Spinal cord (tissue), 10 donors: ENCODE data around the gene MYRIP. TPM values are rescaled to one million over a fixed set of nuclear protein-coding genes. Genes with fewer than 3 reads are reported as not detected.

Source experiments
- DNase-seq, 6 donors: peaks; one replicate each; pipeline versions ENCODE4 v3.0.0 to v3.0.0-alpha.2; 2013 to 2015; ENCODE audit warnings: low spot score in 6 of 6, low read depth in 4 of 6
- H3K27ac ChIP-seq: one replicate; pipeline ENCODE4 v1.5.1; 2013; ENCODE audit warnings: low read depth, low read length, control low read depth
- H3K27me3 ChIP-seq: one replicate; pipeline ENCODE4 v1.6.1; 2013; ENCODE audit warnings: low read length; ENCODE audit not compliant: control insufficient read depth, insufficient read depth
- H3K36me3 ChIP-seq: one replicate; pipeline ENCODE4 v1.6.1; 2013; ENCODE audit warnings: low read length; ENCODE audit not compliant: control insufficient read depth, insufficient read depth
- H3K4me1 ChIP-seq: one replicate; pipeline ENCODE4 v1.6.1; 2013; ENCODE audit warnings: low read length; ENCODE audit not compliant: control insufficient read depth, insufficient read depth
- H3K4me3 ChIP-seq: one replicate; pipeline ENCODE4 v1.5.1; 2013; ENCODE audit warnings: low read depth, low read length, control low read depth
- H3K9me3 ChIP-seq: one replicate; pipeline ENCODE4 v1.6.1; 2013; ENCODE audit warnings: low read length; ENCODE audit not compliant: control insufficient read depth, insufficient read depth
- WGBS: methylation state at CpG from one replicate; pipeline ENCODE4 v1.1.5; 2013; ENCODE audit warnings: missing lambda C conversion rate; ENCODE audit not compliant: insufficient coverage; 5-methylcytosine and 5-hydroxymethylcytosine counted together
- polyA plus RNA-seq, 2 donors: library from polyadenylated mRNA; unstranded; fragments of 120-200 nt; gene quantifications; one replicate each; pipeline ENCODE4 v1.2.1, GENCODE V29; 2013; ENCODE audit not compliant: insufficient read length in 2 of 2
- total RNA-seq, 2 donors: library from RNA; depleted of rRNA in 1 of 2; stranded (reverse); fragments of 120-200 nt in 1 of 2; fragments of >200 nt in 1 of 2; gene quantifications; one replicate each; pipeline versions ENCODE4 v1.2.3 to v1.2.4, GENCODE V29; 2013 to 2014
- donor health status: healthy.

Gene MYRIP
- total and polyA plus RNA-seq, 4 donors, result 12.5 to 18.5 (median 15.0) TPM

DNA sequence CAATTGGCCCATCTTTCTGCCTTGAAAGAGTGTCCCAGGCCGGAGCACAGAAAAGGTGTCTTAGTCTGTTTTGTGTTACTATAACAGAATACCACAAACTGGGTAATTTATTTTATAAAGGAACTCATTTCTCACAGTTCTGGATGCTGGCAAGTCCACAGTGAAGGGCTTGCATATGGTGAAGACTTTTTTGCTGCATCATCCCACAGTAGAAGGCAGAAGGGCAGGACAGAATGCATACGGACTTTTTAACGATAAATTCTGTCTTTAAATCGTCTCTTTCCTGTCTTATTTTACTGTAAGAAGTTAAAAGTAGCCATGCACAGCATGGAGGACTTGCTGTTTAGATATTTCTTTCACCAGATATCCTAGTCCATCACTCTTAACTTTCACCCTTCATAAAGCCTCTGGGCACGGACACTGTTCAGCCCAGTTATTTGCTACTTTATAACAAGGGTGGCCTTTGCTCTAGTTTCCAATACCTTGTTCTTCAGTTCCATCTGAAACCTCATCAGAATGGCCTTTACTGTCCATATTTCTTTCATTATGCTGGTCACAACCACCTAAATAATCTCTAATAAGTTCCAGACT is 489.8 kb downstream of the MYRIP start:
- Histone ChIP-seq H3K36me3 (no peaks in the 10 kb centered on the region), H3K4me1 (no peaks in the 10 kb centered on the region), H3K27ac (no peak overlapping the region), H3K27me3 (no peaks in the 10 kb centered on the region), H3K4me3 (no peak overlapping the region), H3K9me3 (no peaks in the 10 kb centered on the region)
- WGBS, result 81% methylated on average over 2 of the region's 5 CpGs
- no peak for DNase-seq

DNA sequence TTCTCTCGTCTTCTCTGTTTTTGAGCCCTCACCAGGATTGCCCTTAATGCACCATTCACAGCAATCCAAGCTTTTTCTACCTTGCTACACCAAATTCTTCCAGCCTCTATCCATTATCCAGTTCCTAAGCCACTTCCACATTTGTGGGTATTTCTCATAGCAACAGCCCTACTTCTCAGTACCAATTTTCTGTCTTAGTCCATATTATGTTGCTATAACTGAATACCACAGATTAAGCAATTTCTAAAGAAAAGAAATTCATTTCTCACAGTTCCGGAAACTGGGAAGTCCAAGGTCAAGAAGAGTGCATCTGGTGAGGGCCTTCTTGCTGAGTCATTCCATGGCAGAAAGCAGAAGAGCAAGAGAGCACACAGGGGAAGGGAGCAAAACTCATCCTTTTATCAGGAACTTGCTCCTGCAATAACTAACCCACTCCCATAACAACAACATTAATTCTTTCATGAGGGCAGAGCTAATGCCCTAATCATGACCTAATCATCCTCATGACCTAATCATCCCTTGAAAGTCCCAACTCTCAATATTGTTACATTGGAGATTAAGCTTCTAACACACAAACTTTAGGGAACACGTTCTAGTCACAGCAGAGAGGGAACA is 490.4 kb downstream of the MYRIP start:
- H3K4me1 ChIP-seq, result no peaks in the 10 kb centered on the region
- 85% methylated on average over 2 of the region's 3 CpGs for WGBS
- H3K27ac ChIP-seq, result no peak overlapping the region
- no peaks in the 10 kb centered on the region for H3K9me3 ChIP-seq
- H3K4me3 ChIP-seq, result no peak overlapping the region
- H3K27me3 ChIP-seq, result no peaks in the 10 kb centered on the region
- H3K36me3 ChIP-seq, result no peaks in the 10 kb centered on the region
- DNase-seq, result no peak

DNA sequence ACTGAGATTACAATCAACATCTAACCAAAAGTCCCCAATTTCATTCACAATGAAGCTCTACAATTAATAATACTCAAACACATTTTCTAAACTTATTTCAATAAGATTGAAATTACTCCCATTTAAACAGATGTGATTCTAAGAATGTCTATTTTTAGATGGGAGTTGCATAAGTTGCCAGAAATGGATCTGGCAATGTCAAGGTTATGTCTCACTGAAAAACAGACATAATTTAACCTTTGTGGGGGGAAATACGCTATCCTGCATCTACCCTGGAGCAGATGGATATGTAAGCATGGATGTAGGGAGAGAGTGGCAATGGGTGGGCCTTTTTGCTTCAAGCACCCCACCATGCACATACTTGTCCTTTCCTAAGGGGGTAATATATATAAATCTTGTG is 493.4 kb downstream of the MYRIP start:
- H3K36me3 ChIP-seq, result no peaks in the 10 kb centered on the region
- no peaks in the 10 kb centered on the region for H3K27me3 ChIP-seq
- no peak for DNase-seq
- H3K9me3 ChIP-seq, result no peaks in the 10 kb centered on the region
- H3K4me3 ChIP-seq, result no peak overlapping the region
- WGBS, result no CpG with 5 or more reads among the region's 1 CpG
- H3K4me1 ChIP-seq, result no peaks in the 10 kb centered on the region
- no peak overlapping the region for H3K27ac ChIP-seq

DNA sequence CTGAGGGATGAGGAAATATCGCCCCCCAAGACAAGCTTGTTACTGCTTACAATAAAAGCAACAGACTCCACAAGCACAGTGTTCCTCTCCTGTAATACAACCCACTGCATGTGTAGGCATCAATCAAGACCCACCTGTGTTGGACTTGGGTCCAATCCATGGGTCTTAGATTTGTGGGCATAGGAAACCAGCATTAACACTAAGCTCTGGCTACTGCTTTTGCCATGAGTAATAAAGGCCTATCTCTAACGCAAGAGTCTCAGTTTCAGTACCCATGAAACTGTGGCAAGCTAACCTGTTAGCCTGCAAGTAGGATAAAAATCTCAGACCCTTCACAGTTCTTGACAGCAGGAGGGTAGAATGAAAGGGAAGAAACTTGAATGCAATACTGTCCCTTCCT is 494.9 kb downstream of the MYRIP start:
- H3K4me1 ChIP-seq, result peaks cover 7% of the 10 kb centered on the region
- no peak overlapping the region for H3K27ac ChIP-seq
- no peaks in the 10 kb centered on the region for H3K27me3 ChIP-seq
- H3K4me3 ChIP-seq, result no peak overlapping the region
- no peaks in the 10 kb centered on the region for H3K36me3 ChIP-seq
- WGBS, result 85% methylated on average over 2 of the region's 2 CpGs
- H3K9me3 ChIP-seq, result no peaks in the 10 kb centered on the region
- no peak for DNase-seq

DNA sequence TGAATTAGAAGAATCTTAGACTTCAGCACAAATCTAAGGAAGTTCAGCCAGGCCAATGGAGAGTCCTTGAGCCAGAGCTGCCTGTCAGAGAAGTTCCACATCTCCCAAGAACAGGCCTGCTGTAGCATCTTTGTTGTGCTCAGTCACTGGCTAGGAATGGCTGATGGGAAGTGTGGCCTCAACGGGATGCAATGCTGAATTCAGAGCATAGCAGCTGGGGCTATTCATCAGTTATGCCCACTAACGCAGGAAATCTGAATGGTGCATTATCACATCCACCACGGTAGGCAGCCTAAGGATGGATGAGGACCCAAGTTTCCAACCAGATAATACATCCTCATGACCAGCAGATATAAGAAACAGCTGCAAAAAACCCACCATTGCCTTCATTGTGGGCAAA is 496.9 kb downstream of the MYRIP start:
- no peak for DNase-seq
- no peaks in the 10 kb centered on the region for H3K9me3 ChIP-seq
- H3K4me3 ChIP-seq, result no peak overlapping the region
- H3K4me1 ChIP-seq, result peaks cover 7% of the 10 kb centered on the region
- no peaks in the 10 kb centered on the region for H3K36me3 ChIP-seq
- H3K27me3 ChIP-seq, result no peaks in the 10 kb centered on the region
- WGBS, result 44% methylated on average over 3 of the region's 3 CpGs
- H3K27ac ChIP-seq, result no peak overlapping the region

DNA sequence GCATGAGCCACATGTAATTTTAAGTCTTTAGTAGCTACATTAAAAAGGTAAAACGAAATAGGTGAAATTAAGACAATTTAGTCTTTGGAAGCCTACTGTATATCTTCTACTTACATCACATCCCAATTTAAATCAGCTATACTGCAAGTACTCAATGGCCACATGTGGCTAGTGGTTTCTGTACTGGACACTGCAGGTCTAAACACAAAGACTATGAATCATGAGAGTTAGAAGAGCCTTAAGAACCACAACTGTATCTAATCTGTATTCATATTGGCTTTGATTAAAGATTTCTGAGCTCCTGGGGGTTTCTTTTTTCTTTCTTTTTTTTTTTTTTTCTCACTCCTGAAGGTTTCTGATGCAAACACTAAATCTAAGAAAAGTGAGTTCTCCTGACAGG is 497.8 kb downstream of the MYRIP start:
- Histone ChIP-seq H3K4me3 (no peak overlapping the region), H3K27ac (no peak overlapping the region), H3K4me1 (peaks cover 7% of the 10 kb centered on the region), H3K36me3 (no peaks in the 10 kb centered on the region), H3K9me3 (no peaks in the 10 kb centered on the region), H3K27me3 (no peaks in the 10 kb centered on the region)
- DNase-seq, result no peak
- WGBS, result no CpG with 5 or more reads among the region's 1 CpG

DNA sequence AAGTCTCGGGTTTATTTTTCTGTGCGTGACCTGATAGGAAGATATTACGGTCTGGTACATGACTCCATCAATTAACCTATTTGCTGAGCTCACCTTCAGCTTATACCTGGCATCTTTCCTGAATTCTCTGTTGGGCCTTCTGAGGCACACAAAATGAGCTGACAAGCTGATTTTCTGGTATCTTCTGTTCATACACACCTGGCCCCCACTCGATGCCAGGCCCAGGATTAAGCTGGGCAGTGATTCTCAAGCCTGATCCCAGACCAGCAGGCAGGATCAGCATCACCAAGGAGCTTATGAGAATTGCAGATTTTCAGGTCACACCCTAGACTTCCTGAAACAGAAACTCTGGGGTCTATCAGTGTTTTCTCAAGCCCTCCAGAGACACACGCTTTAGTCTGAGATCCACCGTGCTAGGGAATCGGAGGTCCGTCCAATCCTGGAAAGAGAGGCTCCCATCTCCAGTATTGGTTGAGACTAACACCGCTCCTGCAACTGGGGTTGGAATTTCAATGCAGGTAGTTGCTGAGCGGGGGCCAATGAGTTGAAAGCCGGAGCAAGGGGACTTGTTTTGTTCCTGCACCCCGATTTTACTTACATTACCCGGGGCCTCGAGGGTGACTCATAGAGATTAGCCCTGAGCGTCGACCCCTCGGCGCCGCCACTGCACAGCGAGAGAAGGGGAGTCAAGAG is 499.5 kb downstream of the MYRIP start:
- Histone ChIP-seq H3K27ac (peak overlapping the region; percentile 98), H3K27me3 (no peaks in the 10 kb centered on the region), H3K9me3 (no peaks in the 10 kb centered on the region), H3K4me1 (peaks cover 7% of the 10 kb centered on the region), H3K36me3 (peaks cover 7% of the 10 kb centered on the region), H3K4me3 (peak overlapping the region; percentile 99)
- 34% methylated on average over 20 of the region's 20 CpGs for WGBS
- no peak for DNase-seq

DNA sequence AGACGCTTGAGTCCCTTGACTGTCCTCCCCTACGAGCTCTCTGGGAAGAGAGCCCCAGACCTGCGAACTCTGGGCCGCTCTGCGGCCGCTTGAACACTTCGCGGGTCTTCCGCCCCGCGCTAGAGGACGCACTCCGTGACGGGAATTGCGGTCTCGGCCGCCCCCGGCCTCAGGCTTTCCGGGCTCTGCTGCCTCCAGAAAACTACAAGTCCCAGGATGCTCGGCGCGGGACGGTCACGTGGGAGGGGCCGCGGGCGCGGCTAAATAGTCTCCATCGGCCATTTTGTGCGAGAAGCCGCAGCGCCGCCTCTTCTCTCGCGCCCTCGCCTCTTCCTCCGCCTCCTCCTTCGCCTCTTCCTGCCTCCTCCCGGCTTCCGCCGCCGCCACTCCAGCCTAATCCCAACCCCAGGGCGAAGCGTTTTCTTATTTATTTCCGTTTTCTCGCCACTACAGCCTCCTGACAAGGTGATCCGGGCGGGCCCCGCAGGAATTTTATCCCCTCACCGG is 500.1 kb downstream of the MYRIP start, which contains the start of gene EIF1B:
EIF1B (plus strand) TSS at position 290 of the 507 bp plus-strand sequence. CDS start 235 bp downstream, outside the sequence.
- H3K4me3 ChIP-seq, result peak within 1 kb of the TSS; percentile 99
- H3K4me1 ChIP-seq, result peaks cover 7% of the 10 kb centered on the region
- WGBS, result 0% methylated on average over 50 of the region's 50 CpGs
- DNase-seq, result peak; percentile 93 to 99 (median 97)
- no peaks in the 10 kb centered on the region for H3K27me3 ChIP-seq
- H3K36me3 ChIP-seq, result peaks cover 12% of the 10 kb centered on the region
- H3K27ac ChIP-seq, result peak within 1 kb of the TSS; percentile 98
- no peaks in the 10 kb centered on the region for H3K9me3 ChIP-seq
